A549 (cell line): Measurements from ENCODE around the gene SDR39U1. TPM values are rescaled to one million over a fixed set of nuclear protein-coding genes. Genes with fewer than 3 reads are reported as not detected.
A peak's percentile ranks its signal among the peaks of the same experiment; 100 is the strongest.

Experiments used
- ATAC-seq, 2 experiments: fragments of 200-7000 bp in 1 of 2; fragments of >200 bp in 1 of 2; cut with Nextera tagmentation in 1 of 2; cut with Tn5 transposase in 1 of 2; 3 replicates each; pipeline versions ENCODE4 v1.8.0 to v1.9.1; 2018 to 2020; ENCODE audit warnings: mild to moderate bottlenecking in 1 of 2, moderate library complexity in 1 of 2
- CTCF ChIA-PET: fragments of 300-600 bp; sonication (Branson Sonifier 250); formaldehyde crosslinking; extraction: SDS; loops from one replicate; lab custom pipeline; 2021; ENCODE audit warnings: antibody characterized with exemption, inconsistent platforms; lab: Yijun Ruan, JAX
- POLR2A ChIA-PET: fragments of 350-600 bp; formaldehyde crosslinking; extraction: SDS; loops from one replicate; lab custom pipeline; 2021; ENCODE audit warnings: antibody characterized with exemption, inconsistent platforms; lab: Yijun Ruan, JAX
- DNase-seq, 2 experiments: peaks; one replicate each; pipeline versions ENCODE4 v3.0.0 to v3.0.0-alpha.2; 2011 to 2016; ENCODE audit warnings: low read depth in 1 of 2, low spot score in 1 of 2
- FAIRE-seq: peaks from 2 replicates; lab custom pipeline; 2011; peaks lifted over from hg19 to GRCh38; lab: Jason Lieb, UNC
- H3K27ac ChIP-seq, 2 experiments: fragments of >200 bp; sonication (Bioruptor Twin); formaldehyde crosslinking; 3 replicates each; pipeline ENCODE4 v1.5.1; 2016 to 2017
- H3K4me1 ChIP-seq: fragments of >200 bp; sonication (Bioruptor Twin); formaldehyde crosslinking; 3 replicates; pipeline ENCODE4 v1.6.1; 2016
- H3K4me2 ChIP-seq: fragments of >200 bp; sonication (Bioruptor Twin); formaldehyde crosslinking; 3 replicates; pipeline ENCODE4 v1.6.1; 2016
- H3K4me3 ChIP-seq: fragments of >200 bp; sonication (Bioruptor Twin); formaldehyde crosslinking; 3 replicates; pipeline ENCODE4 v1.5.1; 2016
- H3K9me3 ChIP-seq: fragments of >200 bp; sonication (Bioruptor Twin); formaldehyde crosslinking; 3 replicates; pipeline ENCODE4 v1.6.1; 2016
- BCL3 ChIP-seq: fragments of >200 bp; sonication (Bioruptor Twin); formaldehyde crosslinking; IDR thresholded peaks from 3 replicates; pipeline ENCODE4 v1.6.1; 2016
- CBX2 ChIP-seq: fragments of 200-600 bp; sonication (generic); IDR thresholded peaks from 2 replicates; pipeline ENCODE4 v1.6.1; 2016; ENCODE audit warnings: low read depth, mild to moderate bottlenecking, borderline replicate concordance
- CTCF ChIP-seq: fragments of >200 bp; sonication (Bioruptor Twin); formaldehyde crosslinking; IDR thresholded peaks from 3 replicates; pipeline ENCODE4 v1.5.1; 2016
- E2F6 ChIP-seq: IDR thresholded peaks from 2 replicates; pipeline ENCODE4 v1.6.1; 2012; ENCODE audit warnings: low read depth, borderline replicate concordance
- EHMT2 ChIP-seq: fragments of 200-600 bp; sonication (generic); IDR thresholded peaks from 2 replicates; pipeline ENCODE4 v1.6.1; 2016; ENCODE audit warnings: antibody characterized with exemption, low read depth, mild to moderate bottlenecking, moderate library complexity
- ELK1 ChIP-seq: fragments of 150-350 bp; IDR thresholded peaks from 2 replicates; pipeline ENCODE4 v1.6.1; 2014; ENCODE audit warnings: low read depth, mild to moderate bottlenecking, low read length
- HES2 ChIP-seq: fragments of >200 bp; sonication (Bioruptor Twin); formaldehyde crosslinking; IDR thresholded peaks from 2 replicates; pipeline ENCODE4 v1.6.1; 2016
- HOXB13 ChIP-seq: fragments of 250-450 bp; sonication (Bioruptor Pico); IDR thresholded peaks from 2 replicates; pipeline ENCODE4 v1.5.0; 2020; ENCODE audit warnings: low read depth, mild to moderate bottlenecking, moderate library complexity
- JUN ChIP-seq, 2 experiments: fragments of >200 bp; sonication (Bioruptor Twin); formaldehyde crosslinking; IDR thresholded peaks; 2 replicates in 1 of 2; 3 replicates in 1 of 2; pipeline ENCODE4 v1.6.1; 2016 to 2017
- JUNB ChIP-seq: fragments of >200 bp; sonication (Bioruptor Twin); formaldehyde crosslinking; IDR thresholded peaks from 2 replicates; pipeline ENCODE4 v1.6.1; 2016
- KDM5A ChIP-seq: fragments of 200-600 bp; sonication (generic); IDR thresholded peaks from 2 replicates; pipeline ENCODE4 v1.6.1; 2016; ENCODE audit warnings: antibody characterized with exemption, mild to moderate bottlenecking
- MAFK ChIP-seq: fragments of 450-650 bp; IDR thresholded peaks from 2 replicates; pipeline ENCODE4 v1.6.1; 2014; ENCODE audit not compliant: partially characterized antibody
- PHF8 ChIP-seq: fragments of 200-600 bp; sonication (generic); IDR thresholded peaks from 2 replicates; pipeline ENCODE4 v1.6.1; 2016; ENCODE audit warnings: low read depth, mild to moderate bottlenecking, antibody characterized with exemption, moderate library complexity, borderline replicate concordance
- RCOR1 ChIP-seq: fragments of 150-350 bp; IDR thresholded peaks from 2 replicates; pipeline ENCODE4 v1.6.1; 2014; ENCODE audit warnings: antibody characterized with exemption, low read length, low read depth
- SREBF2 ChIP-seq: fragments of 450-650 bp; IDR thresholded peaks from 2 replicates; pipeline ENCODE4 v1.6.1; 2014; ENCODE audit warnings: mild to moderate bottlenecking, moderate library complexity
- TP53 ChIP-seq: fragments of 250-450 bp; sonication (Bioruptor Pico); IDR thresholded peaks from 2 replicates; pipeline ENCODE4 v1.5.0; 2021; ENCODE audit warnings: mild to moderate bottlenecking, moderate library complexity
- ZC3H11A ChIP-seq: fragments of 450-650 bp; IDR thresholded peaks from 2 replicates; pipeline ENCODE4 v1.6.1; 2014; ENCODE audit warnings: antibody characterized with exemption, mild to moderate bottlenecking
- WGBS: methylation state at CpG from one replicate; pipeline ENCODE4 v1.1.6; 2017; ENCODE audit errors: missing lambda C conversion rate; 5-methylcytosine and 5-hydroxymethylcytosine counted together
- polyA plus RNA-seq, 4 experiments: library from polyadenylated mRNA; depleted of rRNA in 3 of 4; stranded (reverse); fragments of >200 nt; fragmentation: RNase III in 1 of 4; extraction: RNeasy Plus Mini Kit Qiagen cat#74134 plus additional on column Dnase treatment in 1 of 4; gene quantifications; 2 replicates in 3 of 4; 3 replicates in 1 of 4; pipeline ENCODE4 v1.2.3, GENCODE V29; 2011 to 2017

SDR39U1 gene
- polyA plus RNA-seq, 2 of the 4 experiments (the other 2 are of a cell fraction): 57.3 to 61.1 TPM

GRCh38 chr14:24443053-24443665 is 583 bp upstream of the SDR39U1 start:
- CTCF ChIA-PET: interaction anchor here (0.6 to 4.9 kb wide), 6 partner anchors 12 to 200 kb away, joined by 3 to 41 read pairs (median 4); partner anchors contain the start of gene ADCY4
- H3K4me1 ChIP-seq: peaks cover 6% of the 10 kb centered on the region
- ATAC-seq (no peak), DNase-seq (no peak), FAIRE-seq (no peak)
- H3K4me2 ChIP-seq: peak overlapping the region; percentile 94
- H3K27ac ChIP-seq: peak overlapping the region; percentile 97 to 98
- peak overlapping the region; percentile 86 for H3K4me3 ChIP-seq
- 11% methylated on average over 6 of the region's 7 CpGs for WGBS
- POLR2A ChIA-PET: interaction anchor here (0.6 to 1.4 kb wide), 5 partner anchors 13 to 248 kb away, joined by 3 to 4 read pairs (median 3); partner anchors contain the start of genes KHNYN, RABGGTA and TM9SF1
- TF ChIP-seq TP53 (CRISPR knock-in tag): no peak
- no peak for TF ChIP-seq HES2
- peak; percentile 64 for TF ChIP-seq KDM5A
- TF ChIP-seq BCL3: no peak
- no peak for TF ChIP-seq SREBF2
- TF ChIP-seq PHF8: peak; percentile 69; the same call in 1 of the 2 replicates
- no peak for TF ChIP-seq CBX2
- no peak for TF ChIP-seq JUN (IDR thresholded peaks at IDR 0.05)
- H3K9me3 ChIP-seq: no peaks in the 10 kb centered on the region

GRCh38 chr14:24441904-24442239 is 704 bp downstream of the SDR39U1 start:
- Histone ChIP-seq H3K4me2 (peak overlapping the region; percentile 84), H3K27ac (peak overlapping the region; percentile 97 to 98), H3K9me3 (no peaks in the 10 kb centered on the region), H3K4me1 (peaks cover 6% of the 10 kb centered on the region), H3K4me3 (peak overlapping the region; percentile 86)
- peak in 1 of 2 experiments; percentile 66 for DNase-seq
- ATAC-seq: peak; percentile 53 to 55
- CTCF ChIA-PET: interaction anchor here (1.2 to 4.9 kb wide), 7 partner anchors 10 to 134 kb away, joined by 3 to 41 read pairs (median 4); partner anchors contain the start of genes ADCY4 and CIDEB
- no peak for FAIRE-seq
- 4% methylated on average over 5 of the region's 12 CpGs for WGBS
- POLR2A ChIA-PET: interaction anchor here (0.8 to 1.4 kb wide), 11 partner anchors 10 to 246 kb away, joined by 3 to 15 read pairs (median 4); partner anchors contain the start of genes CBLN3, KHNYN, RABGGTA and TINF2
- TF ChIP-seq JUNB: no peak
- TF ChIP-seq KDM5A: no peak
- no peak for TF ChIP-seq E2F6
- TF ChIP-seq HOXB13 (CRISPR knock-in tag): no peak
- no peak for TF ChIP-seq ELK1
- TF ChIP-seq CTCF: no peak
- TF ChIP-seq RCOR1: no peak

- FAIRE-seq: no peak
- ChIA-PET CTCF (interaction anchor here (1.2 to 4.9 kb wide), 7 partner anchors 10 to 133 kb away, joined by 3 to 41 read pairs (median 4); partner anchors contain the start of genes ADCY4 and CIDEB), POLR2A (interaction anchor here (0.8 to 1.4 kb wide), 8 partner anchors 10 to 199 kb away, joined by 3 to 15 read pairs (median 4); partner anchors contain the start of genes CBLN3, KHNYN and TINF2)
- Histone ChIP-seq H3K4me3 (peak overlapping the region; percentile 86), H3K4me2 (peak overlapping the region; percentile 84), H3K27ac (peak overlapping the region; percentile 97 to 98), H3K4me1 (peaks cover 6% of the 10 kb centered on the region), H3K9me3 (no peaks in the 10 kb centered on the region)
- TF ChIP-seq PHF8 (no peak), MAFK (no peak), KDM5A (no peak), HES2 (no peak), EHMT2 (no peak), ZC3H11A (no peak)
- WGBS: 71% methylated on average over 4 of the region's 5 CpGs
- no peak for ATAC-seq
- no peak for DNase-seq
Observed at GRCh38 chr14:24441485-24441884, 1.1 kb downstream of the SDR39U1 start.
